GM18505 (cell line): ENCODE measurements around the gene CDKN1A.

Experiments used
- ATAC-seq: cut with Tn5 transposase; IDR thresholded peaks from one replicate; pipeline ENCODE4 v1.9.1; 2021; ENCODE audit not compliant: unreplicated experiment
- POLR2A ChIP-seq: IDR thresholded peaks from 4 replicates; pipeline ENCODE4 v1.6.1; 2011; ENCODE audit warnings: borderline replicate concordance; ENCODE audit not compliant: insufficient read depth, insufficient read length; ENCODE audit errors: extremely low read depth

Gene CDKN1A

GRCh38 chr6:36662827-36663256 lies 15.7 kb upstream of the CDKN1A start:
- no peak for ATAC-seq
- no peak for TF ChIP-seq POLR2A

GRCh38 chr6:36663504-36664446 lies 14.7 kb upstream of the CDKN1A start:
- TF ChIP-seq POLR2A: no peak
- no peak for ATAC-seq

- no peak for TF ChIP-seq POLR2A
- no peak for ATAC-seq
These were observed 13.3 kb upstream of the CDKN1A start for GRCh38 chr6:36665180-36665579.

- TF ChIP-seq POLR2A: no peak
- no peak for ATAC-seq
These were observed 12.2 kb upstream of the CDKN1A start for GRCh38 chr6:36666287-36666686.

DNA sequence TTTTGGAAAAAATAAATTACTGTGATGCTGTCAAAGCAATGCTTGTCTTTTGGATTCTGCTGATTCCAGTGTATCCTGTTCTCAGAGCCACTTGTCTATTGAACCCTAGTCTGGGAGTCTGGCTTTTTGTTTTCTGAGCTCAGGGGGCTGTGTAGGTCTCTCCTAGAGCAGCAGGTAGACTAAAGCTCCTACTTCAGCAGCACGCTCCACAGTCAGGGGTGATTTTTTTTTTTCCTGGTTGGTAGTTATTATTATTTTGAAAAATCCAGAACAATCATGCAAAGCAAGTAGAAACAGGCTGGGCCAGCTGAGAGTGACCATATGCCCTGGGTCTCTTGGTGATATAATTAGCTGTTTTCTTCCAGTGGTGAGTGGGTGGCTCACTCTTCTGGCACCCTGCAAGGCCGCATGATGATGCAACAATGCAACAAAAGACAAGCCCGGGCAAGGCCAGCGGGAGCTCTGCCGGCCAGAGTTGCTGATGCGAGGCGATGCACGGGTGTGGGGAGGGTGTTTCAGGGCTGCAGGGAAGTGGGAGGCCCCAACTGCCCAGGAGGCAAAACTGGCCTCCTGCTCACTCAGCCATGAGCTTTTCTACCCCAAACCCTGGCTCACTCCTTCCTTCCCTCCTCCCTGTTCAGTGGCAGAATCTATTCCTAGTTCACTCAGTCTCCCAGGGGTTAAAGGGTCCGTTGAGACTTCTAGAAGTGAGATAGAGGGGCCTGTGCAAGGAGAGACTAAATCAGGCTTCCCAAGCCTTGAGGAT lies 11.5 kb upstream of the CDKN1A start:
- TF ChIP-seq POLR2A: peak; percentile 40

DNA sequence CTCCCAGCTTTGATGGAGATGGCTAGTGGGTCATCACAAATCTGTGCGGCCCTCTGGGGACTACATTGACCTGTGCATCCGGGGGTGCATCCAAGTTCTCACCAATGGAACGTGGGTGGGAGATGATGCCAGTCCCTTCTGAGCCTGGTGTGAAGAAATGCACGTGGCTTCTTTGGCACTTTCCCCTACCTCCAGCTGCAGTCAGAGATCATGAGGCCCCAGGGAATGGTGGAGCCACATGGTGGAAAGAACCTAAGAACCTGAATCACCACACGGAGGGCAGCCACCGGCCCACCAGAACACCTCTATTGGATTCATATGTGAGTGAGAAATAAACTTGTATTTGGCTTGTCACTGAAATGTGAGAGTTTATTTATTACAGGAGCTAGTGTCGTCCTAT lies 9.9 kb upstream of the CDKN1A start:
- no peak for ATAC-seq
- no peak for TF ChIP-seq POLR2A

More for the DNA sequence above, 11.5 kb upstream of the CDKN1A start:
- ATAC-seq: peak; percentile 78

- ATAC-seq: no peak
- no peak for TF ChIP-seq POLR2A
These were observed 9.5 kb upstream of the CDKN1A start for GRCh38 chr6:36669002-36669401.

DNA sequence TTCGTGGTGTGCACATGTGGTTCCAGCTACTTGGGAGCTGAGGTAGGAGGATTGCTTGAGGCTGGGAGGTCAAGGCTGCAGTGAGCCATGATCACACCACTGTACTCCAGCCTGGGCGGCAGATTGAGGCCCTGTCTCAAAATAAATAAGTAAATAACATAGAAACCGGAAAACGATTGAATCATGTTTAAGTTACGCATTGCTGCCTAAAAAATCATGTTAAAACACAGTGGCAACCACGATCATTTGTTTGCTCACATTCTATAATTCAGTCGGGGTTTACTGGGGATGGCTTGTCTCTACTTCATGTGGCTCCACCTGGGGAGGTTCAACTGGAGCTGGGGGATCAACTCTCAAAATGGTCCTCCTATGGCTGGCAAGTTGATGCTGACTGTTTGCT lies 8.2 kb upstream of the CDKN1A start:
- TF ChIP-seq POLR2A: no peak
- no peak for ATAC-seq

GRCh38 chr6:36671687-36672375 lies 6.7 kb upstream of the CDKN1A start:
- TF ChIP-seq POLR2A: no peak
- no peak for ATAC-seq

DNA sequence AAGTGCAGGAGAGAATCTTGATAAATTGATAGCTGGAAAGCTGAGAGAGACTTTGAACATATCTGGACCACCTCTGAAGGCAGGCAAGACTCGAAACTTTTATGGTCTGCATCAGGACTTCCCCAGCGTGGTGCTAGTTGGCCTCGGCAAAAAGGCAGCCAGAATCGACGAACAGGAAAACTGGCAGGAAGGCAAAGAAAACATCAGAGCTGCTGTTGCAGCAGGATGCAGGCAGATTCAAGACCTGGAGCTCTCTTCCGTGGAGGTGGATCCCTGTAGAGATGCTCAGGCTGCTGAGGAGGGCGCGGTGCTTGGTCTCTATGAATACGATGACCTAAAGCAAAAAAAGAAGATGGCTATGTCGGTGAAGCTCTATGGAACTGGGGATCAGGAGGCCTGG lies 4.6 kb upstream of the CDKN1A start:
- ATAC-seq: no peak
- TF ChIP-seq POLR2A: no peak

GRCh38 chr6:36674942-36675341 lies 3.6 kb upstream of the CDKN1A start:
- TF ChIP-seq POLR2A: no peak
- ATAC-seq: no peak

DNA sequence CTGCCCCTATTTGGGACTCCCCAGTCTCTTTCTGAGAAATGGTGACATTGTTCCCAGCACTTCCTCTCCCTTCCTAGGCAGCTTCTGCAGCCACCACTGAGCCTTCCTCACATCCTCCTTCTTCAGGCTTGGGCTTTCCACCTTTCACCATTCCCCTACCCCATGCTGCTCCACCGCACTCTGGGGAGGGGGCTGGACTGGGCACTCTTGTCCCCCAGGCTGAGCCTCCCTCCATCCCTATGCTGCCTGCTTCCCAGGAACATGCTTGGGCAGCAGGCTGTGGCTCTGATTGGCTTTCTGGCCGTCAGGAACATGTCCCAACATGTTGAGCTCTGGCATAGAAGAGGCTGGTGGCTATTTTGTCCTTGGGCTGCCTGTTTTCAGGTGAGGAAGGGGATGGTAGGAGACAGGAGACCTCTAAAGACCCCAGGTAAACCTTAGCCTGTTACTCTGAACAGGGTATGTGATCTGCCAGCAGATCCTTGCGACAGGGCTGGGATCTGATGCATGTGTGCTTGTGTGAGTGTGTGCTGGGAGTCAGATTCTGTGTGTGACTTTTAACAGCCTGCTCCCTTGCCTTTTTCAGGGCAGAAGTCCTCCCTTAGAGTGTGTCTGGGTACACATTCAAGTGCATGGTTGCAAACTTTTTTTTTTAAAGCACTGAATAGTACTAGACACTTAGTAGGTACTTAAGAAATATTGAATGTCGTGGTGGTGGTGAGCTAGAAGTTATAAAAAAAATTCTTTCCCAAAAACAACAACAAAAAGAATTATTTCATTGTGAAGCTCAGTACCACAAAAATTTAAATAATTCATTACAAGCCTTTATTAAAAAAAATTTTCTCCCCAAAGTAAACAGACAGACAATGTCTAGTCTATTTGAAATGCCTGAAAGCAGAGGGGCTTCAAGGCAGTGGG lies 2.1 kb upstream of the CDKN1A start:
- no peak for ATAC-seq
- no peak for TF ChIP-seq POLR2A
